WI38 (cell line): Measurements from ENCODE around the gene NYAP2.

Experiments
- H3K4me3 ChIP-seq: 2 replicates; pipeline ENCODE4 v1.5.1; 2011; ENCODE audit warnings: low read depth, mild to moderate bottlenecking, control low read depth, low read length
- CTCF ChIP-seq: IDR thresholded peaks from 2 replicates; pipeline ENCODE4 v1.5.1; 2012; ENCODE audit warnings: low read depth, mild to moderate bottlenecking, control low read depth, low read length

NYAP2 gene

GRCh38 chr2:225472161-225472560, 72.7 kb downstream of the NYAP2 start:
- no peak for TF ChIP-seq CTCF
- H3K4me3 ChIP-seq: no peak overlapping the region

- no peak overlapping the region for H3K4me3 ChIP-seq
- TF ChIP-seq CTCF: no peak
Measured at GRCh38 chr2:225479386-225479785, 79.9 kb downstream of the NYAP2 start.

- no peak for TF ChIP-seq CTCF
Measured at GRCh38 chr2:225484751-225485150, 85.2 kb downstream of the NYAP2 start.

GRCh38 chr2:225486236-225486635, 86.7 kb downstream of the NYAP2 start:
- no peak overlapping the region for H3K4me3 ChIP-seq
- no peak for TF ChIP-seq CTCF

More at GRCh38 chr2:225484751-225485150, 85.2 kb downstream of the NYAP2 start:
- H3K4me3 ChIP-seq: no peak overlapping the region

GRCh38 chr2:225487878-225488416, 88.4 kb downstream of the NYAP2 start:
- TF ChIP-seq CTCF: no peak
- H3K4me3 ChIP-seq: no peak overlapping the region

- H3K4me3 ChIP-seq: no peak overlapping the region
- no peak for TF ChIP-seq CTCF
Measured at GRCh38 chr2:225488743-225489142, 89.2 kb downstream of the NYAP2 start.

GRCh38 chr2:225493420-225494099, 94.0 kb downstream of the NYAP2 start:
- no peak for TF ChIP-seq CTCF
- no peak overlapping the region for H3K4me3 ChIP-seq
